ENCODE data around the gene TFDP2. TPM values are rescaled to one million over a fixed set of nuclear protein-coding genes. Genes with fewer than 3 reads are reported as not detected.

The TFDP2 gene
- total RNA-seq, 1 experiment from 2014 or later = 55.4 TPM

DNA sequence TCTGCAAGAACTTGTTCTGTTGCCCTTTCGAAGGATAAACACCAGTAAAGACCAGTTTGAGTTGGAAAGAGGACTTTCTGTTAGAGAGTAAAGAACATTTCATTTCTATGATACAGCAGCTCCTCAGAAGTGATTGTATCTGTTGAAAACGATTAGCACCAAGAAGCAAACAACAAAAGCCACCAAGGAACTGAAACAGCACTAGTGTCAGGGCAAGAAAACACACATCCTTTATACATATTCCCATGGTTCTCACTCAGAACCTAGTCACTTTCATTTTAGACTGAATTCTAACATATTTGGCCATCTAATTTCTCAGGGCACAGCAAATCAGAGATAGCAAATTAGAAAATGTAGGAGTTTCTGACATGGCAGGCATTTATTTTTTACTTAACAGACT lies 156.8 kb downstream of the TFDP2 start:
- H3K9ac ChIP-seq (ENCODE audit: low read length) = no peak overlapping the region
- no peaks in the 10 kb centered on the region for H3K79me2 ChIP-seq (ENCODE audit: insufficient read depth, low read length)
- ChIA-PET RAD21 (ENCODE audit: low non-redundant PET in 1 of 2, low total read pairs in 2 of 2, uncharacterized antibody in 2 of 2, unreplicated experiment in 2 of 2) (no interaction called here), POLR2A (no interaction called here), CTCF (no interaction called here)
- TSS peak; percentile 33 for BruUV-seq (replicated peaks)
- ATAC-seq (no peak), DNase-seq (ENCODE audit: low read depth, low spot score) (no peak)
- intact Hi-C loops (cut with micrococcal nuclease) = loop anchor here (10.0 kb wide), 1 partner anchor 528 kb away; no protein-coding TSS in a partner anchor
- no peak overlapping the region for H2AFZ ChIP-seq (ENCODE audit: low read depth, low read length, poor library complexity, severe bottlenecking)
- no peaks in the 10 kb centered on the region for H3K36me3 ChIP-seq (ENCODE audit: control insufficient read depth in 1 of 2, insufficient read depth in 2 of 2, low read length in 2 of 2)
- H3K9me3 ChIP-seq (ENCODE audit: control insufficient read depth in 1 of 2, insufficient read depth in 1 of 2, low read depth in 1 of 2, low read length in 2 of 2) = no peaks in the 10 kb centered on the region
- H3K9me2 ChIP-seq (ENCODE audit: insufficient read depth) = no peaks in the 10 kb centered on the region
- H3K27ac ChIP-seq (ENCODE audit: low read depth, low read length) = no peak overlapping the region
- H4K20me1 ChIP-seq (ENCODE audit: insufficient read depth) = no peaks in the 10 kb centered on the region
- H3K4me1 ChIP-seq (ENCODE audit: control insufficient read depth in 1 of 2, insufficient read depth in 2 of 2, low read length in 2 of 2) = no peaks in the 10 kb centered on the region
- H3K4me3 ChIP-seq (replicated peaks in 1 of 2; ENCODE audit: low read depth in 1 of 2, low read length in 2 of 2) = no peak overlapping the region
- TF ChIP-seq YY1 (IDR thresholded peaks at IDR 0.05; ENCODE audit: extremely low read depth, insufficient replicate concordance, low read depth, low read length) = no peak
- TF ChIP-seq RAD21 (IDR thresholded peaks at IDR 0.05; ENCODE audit: low read depth) = no peak
- TF ChIP-seq POLR2A (IDR thresholded peaks at IDR 0.05; ENCODE audit: borderline replicate concordance, extremely low read depth, insufficient read depth, insufficient read length) = no peak
- TF ChIP-seq TCF7L2 (IDR thresholded peaks at IDR 0.05; ENCODE audit: borderline replicate concordance, extremely low read depth, insufficient read depth, insufficient read length) = no peak
- no peak for TF ChIP-seq CBX3 (IDR thresholded peaks at IDR 0.05; ENCODE audit: low read depth)
- no peak for TF ChIP-seq FOSL1 (IDR thresholded peaks at IDR 0.05; ENCODE audit: low read depth)
- TF ChIP-seq, protein P1, sequence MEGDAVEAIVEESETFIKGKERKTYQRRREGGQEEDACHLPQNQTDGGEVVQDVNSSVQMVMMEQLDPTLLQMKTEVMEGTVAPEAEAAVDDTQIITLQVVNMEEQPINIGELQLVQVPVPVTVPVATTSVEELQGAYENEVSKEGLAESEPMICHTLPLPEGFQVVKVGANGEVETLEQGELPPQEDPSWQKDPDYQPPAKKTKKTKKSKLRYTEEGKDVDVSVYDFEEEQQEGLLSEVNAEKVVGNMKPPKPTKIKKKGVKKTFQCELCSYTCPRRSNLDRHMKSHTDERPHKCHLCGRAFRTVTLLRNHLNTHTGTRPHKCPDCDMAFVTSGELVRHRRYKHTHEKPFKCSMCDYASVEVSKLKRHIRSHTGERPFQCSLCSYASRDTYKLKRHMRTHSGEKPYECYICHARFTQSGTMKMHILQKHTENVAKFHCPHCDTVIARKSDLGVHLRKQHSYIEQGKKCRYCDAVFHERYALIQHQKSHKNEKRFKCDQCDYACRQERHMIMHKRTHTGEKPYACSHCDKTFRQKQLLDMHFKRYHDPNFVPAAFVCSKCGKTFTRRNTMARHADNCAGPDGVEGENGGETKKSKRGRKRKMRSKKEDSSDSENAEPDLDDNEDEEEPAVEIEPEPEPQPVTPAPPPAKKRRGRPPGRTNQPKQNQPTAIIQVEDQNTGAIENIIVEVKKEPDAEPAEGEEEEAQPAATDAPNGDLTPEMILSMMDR (IDR thresholded peaks at IDR 0.05 in 2 of 3, conservative IDR thresholded peaks at IDR 0.05 in 1 of 3; ENCODE audit: borderline replicate concordance in 1 of 3, insufficient read depth in 1 of 3, low read depth in 2 of 3, low read length in 2 of 3) = no peak
- TF ChIP-seq, protein P2, sequence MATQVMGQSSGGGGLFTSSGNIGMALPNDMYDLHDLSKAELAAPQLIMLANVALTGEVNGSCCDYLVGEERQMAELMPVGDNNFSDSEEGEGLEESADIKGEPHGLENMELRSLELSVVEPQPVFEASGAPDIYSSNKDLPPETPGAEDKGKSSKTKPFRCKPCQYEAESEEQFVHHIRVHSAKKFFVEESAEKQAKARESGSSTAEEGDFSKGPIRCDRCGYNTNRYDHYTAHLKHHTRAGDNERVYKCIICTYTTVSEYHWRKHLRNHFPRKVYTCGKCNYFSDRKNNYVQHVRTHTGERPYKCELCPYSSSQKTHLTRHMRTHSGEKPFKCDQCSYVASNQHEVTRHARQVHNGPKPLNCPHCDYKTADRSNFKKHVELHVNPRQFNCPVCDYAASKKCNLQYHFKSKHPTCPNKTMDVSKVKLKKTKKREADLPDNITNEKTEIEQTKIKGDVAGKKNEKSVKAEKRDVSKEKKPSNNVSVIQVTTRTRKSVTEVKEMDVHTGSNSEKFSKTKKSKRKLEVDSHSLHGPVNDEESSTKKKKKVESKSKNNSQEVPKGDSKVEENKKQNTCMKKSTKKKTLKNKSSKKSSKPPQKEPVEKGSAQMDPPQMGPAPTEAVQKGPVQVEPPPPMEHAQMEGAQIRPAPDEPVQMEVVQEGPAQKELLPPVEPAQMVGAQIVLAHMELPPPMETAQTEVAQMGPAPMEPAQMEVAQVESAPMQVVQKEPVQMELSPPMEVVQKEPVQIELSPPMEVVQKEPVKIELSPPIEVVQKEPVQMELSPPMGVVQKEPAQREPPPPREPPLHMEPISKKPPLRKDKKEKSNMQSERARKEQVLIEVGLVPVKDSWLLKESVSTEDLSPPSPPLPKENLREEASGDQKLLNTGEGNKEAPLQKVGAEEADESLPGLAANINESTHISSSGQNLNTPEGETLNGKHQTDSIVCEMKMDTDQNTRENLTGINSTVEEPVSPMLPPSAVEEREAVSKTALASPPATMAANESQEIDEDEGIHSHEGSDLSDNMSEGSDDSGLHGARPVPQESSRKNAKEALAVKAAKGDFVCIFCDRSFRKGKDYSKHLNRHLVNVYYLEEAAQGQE (IDR thresholded peaks at IDR 0.05; ENCODE audit: low read depth) = no peak
- TF ChIP-seq SRF (IDR thresholded peaks at IDR 0.05; ENCODE audit: low read depth) = no peak
- no peak for TF ChIP-seq CEBPB (IDR thresholded peaks at IDR 0.05; ENCODE audit: low read depth)
- no peak for TF ChIP-seq POLR2AphosphoS5 (IDR thresholded peaks at IDR 0.05; ENCODE audit: low read depth, low read length)
- TF ChIP-seq SIN3A (IDR thresholded peaks at IDR 0.05; ENCODE audit: low read depth) = no peak
- TF ChIP-seq SP1 (IDR thresholded peaks at IDR 0.05; ENCODE audit: low read depth) = no peak
- no peak for TF ChIP-seq EZH2 (IDR thresholded peaks at IDR 0.05)
- no peak for TF ChIP-seq JUND (IDR thresholded peaks at IDR 0.05)
- TF ChIP-seq ZNF274 (IDR thresholded peaks at IDR 0.05; ENCODE audit: low read depth, low read length) = no peak
- no peak for TF ChIP-seq ZFX (IDR thresholded peaks at IDR 0.05)
- no peak for TF ChIP-seq EGR1 (IDR thresholded peaks at IDR 0.05; ENCODE audit: low read depth)
- TF ChIP-seq, protein P3, sequence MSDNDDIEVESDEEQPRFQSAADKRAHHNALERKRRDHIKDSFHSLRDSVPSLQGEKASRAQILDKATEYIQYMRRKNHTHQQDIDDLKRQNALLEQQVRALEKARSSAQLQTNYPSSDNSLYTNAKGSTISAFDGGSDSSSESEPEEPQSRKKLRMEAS (IDR thresholded peaks at IDR 0.05) = no peak
- TF ChIP-seq, protein P4, sequence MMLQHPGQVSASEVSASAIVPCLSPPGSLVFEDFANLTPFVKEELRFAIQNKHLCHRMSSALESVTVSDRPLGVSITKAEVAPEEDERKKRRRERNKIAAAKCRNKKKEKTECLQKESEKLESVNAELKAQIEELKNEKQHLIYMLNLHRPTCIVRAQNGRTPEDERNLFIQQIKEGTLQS (IDR thresholded peaks at IDR 0.05) = no peak
- no peaks in the 10 kb centered on the region for H3K27me3 ChIP-seq (ENCODE audit: insufficient read depth, low read length)
- no peak overlapping the region for H3K4me2 ChIP-seq (ENCODE audit: low read length)

Measured in HCT116 (cell line).